H1 (cell line): ENCODE results near the gene SELENOI. TPM values are rescaled to one million over a fixed set of nuclear protein-coding genes. Genes with fewer than 3 reads are reported as not detected.

Source experiments
- EZH2 ChIP-seq: fragments of 200-600 bp; sonication (generic); IDR thresholded peaks from 2 replicates; pipeline ENCODE4 v1.7.1; 2012; ENCODE audit warnings: low read depth, mild to moderate bottlenecking, moderate library complexity, low read length, inconsistent platforms; ENCODE audit not compliant: severe bottlenecking
- HDAC6 ChIP-seq: IDR thresholded peaks from one replicate; pipeline ENCODE4 v1.7.1; 2012; ENCODE audit warnings: low read depth, mild to moderate bottlenecking, inconsistent platforms, low read length, moderate library complexity
- PHF8 ChIP-seq: fragments of 200-600 bp; sonication (generic); conservative IDR thresholded peaks from 2 replicates; pipeline ENCODE4 v1.7.1; 2012; ENCODE audit warnings: low read depth, mild to moderate bottlenecking, inconsistent platforms, low read length, moderate library complexity
- POLR2AphosphoS5 ChIP-seq: IDR thresholded peaks from 2 replicates; pipeline ENCODE4 v1.6.1; 2011; ENCODE audit warnings: low read depth, low read length
- SAP30 ChIP-seq: fragments of 300-600 bp; sonication (generic); IDR thresholded peaks from 2 replicates; pipeline ENCODE4 v1.7.1; 2012; ENCODE audit warnings: low read length, moderate library complexity, mild to moderate bottlenecking, inconsistent platforms; ENCODE audit not compliant: insufficient read depth, insufficient replicate concordance
- SIX5 ChIP-seq: IDR thresholded peaks from 2 replicates; pipeline ENCODE4 v1.6.1; 2011; ENCODE audit warnings: mild to moderate bottlenecking, low read depth, low read length
- SUZ12 ChIP-seq: fragments of 200-600 bp; sonication (generic); IDR thresholded peaks from 2 replicates; pipeline ENCODE4 v1.6.1; 2012; ENCODE audit warnings: mild to moderate bottlenecking, inconsistent platforms, low read length, moderate library complexity, mixed read lengths
- TAF1 ChIP-seq: IDR thresholded peaks from 2 replicates; pipeline ENCODE4 v1.6.1; 2011; ENCODE audit warnings: mild to moderate bottlenecking, low read depth, low read length
- ZNF274 ChIP-seq: IDR thresholded peaks from 2 replicates; pipeline ENCODE4 v1.7.0; 2012; ENCODE audit warnings: low read length, borderline replicate concordance; ENCODE audit errors: extremely low read depth
- polyA plus RNA-seq, 7 experiments: library from polyadenylated mRNA; depleted of rRNA in 3 of 7; stranded (reverse) in 5 of 7; unstranded in 2 of 7; fragments of >200 nt in 5 of 7; fragments of 200-250 nt in 2 of 7; gene quantifications; 1 replicate in 5 of 7; 2 replicates in 1 of 7; 4 replicates in 1 of 7; pipeline versions ENCODE4 v1.2.1 to v1.2.3, GENCODE V29; 2011 to 2013; ENCODE audit warnings: missing spikeins in 2 of 7, mixed read lengths in 2 of 7
- total RNA-seq: library from RNA; stranded (reverse); fragmentation: NEBNext Ultra II Directional; extraction: Animal tissue kit (Norgen Biotek cat#: 25700); gene quantifications from 2 replicates; pipeline ENCODE4 v1.2.1, GENCODE V29; 2021

The SELENOI gene
- total and polyA plus RNA-seq, 2 of the 8 experiments (the other 6 are each of a cell fraction or from before 2014, with no cell fraction given): 15.9 to 63.8 TPM

DNA sequence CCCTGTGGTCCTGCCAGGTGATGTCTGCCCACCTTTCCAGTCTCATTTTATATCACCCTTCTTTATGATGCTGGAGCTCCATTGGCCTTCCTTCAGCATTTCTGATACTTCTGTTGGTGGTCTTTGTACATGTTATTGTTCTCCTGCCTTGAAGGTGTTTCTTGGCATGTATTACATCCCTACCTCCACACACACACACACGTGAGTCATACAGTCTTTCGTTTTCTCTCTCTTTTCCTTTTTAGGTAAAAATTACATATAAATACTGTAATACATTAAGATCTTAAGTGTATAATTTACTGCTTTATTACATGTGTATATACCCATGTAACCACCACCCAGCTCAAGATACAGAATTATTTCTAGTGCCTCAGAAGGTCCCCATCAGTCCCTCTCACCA, 10.8 kb downstream of the SELENOI start (continued):
- TF ChIP-seq SAP30 (no peak), ZNF274 (no peak), TAF1 (no peak), HDAC6 (no peak), PHF8 (no peak), SUZ12 (no peak), POLR2AphosphoS5 (no peak), EZH2 (no peak), SIX5 (no peak)
